Ishikawa (cell line): ENCODE results near the gene CACNA2D4.

Source experiments
- CEBPB ChIP-seq: IDR thresholded peaks from 2 replicates; pipeline ENCODE4 v1.6.1; 2012
- EP300 ChIP-seq: IDR thresholded peaks from 2 replicates; pipeline ENCODE4 v1.6.1; 2012; ENCODE audit warnings: borderline replicate concordance
- FOXM1 ChIP-seq: IDR thresholded peaks from 2 replicates; pipeline ENCODE4 v1.6.1; 2012; ENCODE audit warnings: low read depth, borderline replicate concordance
- NFIC ChIP-seq: IDR thresholded peaks from 2 replicates; pipeline ENCODE4 v1.6.1; 2012
- RAD21 ChIP-seq: IDR thresholded peaks from 2 replicates; pipeline ENCODE4 v1.6.1; 2012; ENCODE audit warnings: low read depth
- REST ChIP-seq: IDR thresholded peaks from 2 replicates; pipeline ENCODE4 v1.6.1; 2012; ENCODE audit warnings: low read depth, mild to moderate bottlenecking

DNA sequence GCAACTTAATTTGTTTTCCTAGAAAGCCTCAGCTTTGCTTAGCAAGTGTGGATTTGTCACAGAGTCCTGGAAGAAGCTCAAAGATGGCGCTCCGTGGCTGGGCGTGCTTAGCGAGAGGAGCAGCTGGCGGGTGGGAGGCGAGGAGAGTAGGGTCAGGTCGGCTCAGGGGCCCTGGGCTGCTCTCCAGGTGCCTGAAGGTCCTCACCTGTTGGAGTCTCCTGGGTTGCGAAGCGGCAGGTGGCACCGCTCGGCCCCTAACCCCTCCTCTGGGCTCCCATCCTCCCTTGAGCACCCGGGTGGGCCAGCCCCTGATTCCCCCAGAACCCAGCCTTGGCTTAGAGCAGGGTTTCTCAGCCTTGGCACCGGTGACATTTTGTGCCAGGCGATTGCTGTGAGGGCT is 73.0 kb downstream of the CACNA2D4 start:
- no peak for TF ChIP-seq EP300
- no peak for TF ChIP-seq FOXM1
- TF ChIP-seq REST = no peak
- no peak for TF ChIP-seq RAD21
- TF ChIP-seq CEBPB = no peak
- no peak for TF ChIP-seq NFIC
